Endothelial cell of umbilical vein (primary cell): Measurements from ENCODE around the gene THSD4. TPM values are rescaled to one million over a fixed set of nuclear protein-coding genes. Genes with fewer than 3 reads are reported as not detected.

ENCODE experiments used
- BruUV-seq: library from RNA; stranded (reverse); fragments of 400-500 nt; replicated peaks from 2 replicates; lab custom pipeline; 2021; lab: Mats Ljungman, UMichigan
- CTCF ChIA-PET: fragments of 300-600, 350-600 bp; sonication (Branson Sonifier 250); formaldehyde crosslinking; loops from one replicate; lab custom pipeline; 2021; ENCODE audit warnings: antibody characterized with exemption, inconsistent platforms; lab: Charles Lee
- POLR2A ChIA-PET: fragments of 300-600, 350-600 bp; sonication (Branson Sonifier 250); formaldehyde crosslinking; loops from one replicate; lab custom pipeline; 2021; ENCODE audit warnings: antibody characterized with exemption, inconsistent platforms; lab: Charles Lee
- DNase-seq: peaks from one replicate; pipeline ENCODE4 v3.0.0-alpha.2; 2011; ENCODE audit warnings: low read depth, low spot score
- FAIRE-seq: peaks from 2 replicates; lab custom pipeline; 2011; peaks lifted over from hg19 to GRCh38; lab: Jason Lieb, UNC
- H2AFZ ChIP-seq: 2 replicates; pipeline ENCODE4 v1.6.0; 2012; ENCODE audit warnings: low read depth, low read length, control low read depth, inconsistent platforms
- H3K27ac ChIP-seq: 2 replicates; pipeline ENCODE4 v1.5.1; 2011; ENCODE audit warnings: low read depth, mild to moderate bottlenecking, control low read depth, low read length, moderate library complexity; ENCODE audit not compliant: insufficient read depth
- H3K27me3 ChIP-seq, 2 experiments: 2 replicates each; pipeline versions ENCODE4 v1.6.0 to v1.6.1; 2011; ENCODE audit warnings: low read length in 2 of 2, mixed read lengths in 1 of 2; ENCODE audit not compliant: control insufficient read depth in 2 of 2, insufficient read depth in 2 of 2
- H3K36me3 ChIP-seq, 2 experiments: 2 replicates in 1 of 2; 3 replicates in 1 of 2; pipeline ENCODE4 v1.5.1; 2011; ENCODE audit warnings: low read length in 2 of 2, mild to moderate bottlenecking in 1 of 2, moderate library complexity in 1 of 2; ENCODE audit not compliant: control insufficient read depth in 2 of 2, insufficient read depth in 2 of 2; ENCODE audit errors: extremely low read depth in 1 of 2
- H3K4me1 ChIP-seq: 3 replicates; pipeline ENCODE4 v1.5.1; 2011; ENCODE audit warnings: mild to moderate bottlenecking, low read length; ENCODE audit not compliant: control insufficient read depth, insufficient read depth; ENCODE audit errors: extremely low read depth
- H3K4me2 ChIP-seq: 2 replicates; pipeline ENCODE4 v1.6.1; 2011; ENCODE audit warnings: low read length, control low read depth, mixed read lengths; ENCODE audit not compliant: insufficient read depth
- H3K4me3 ChIP-seq, 3 experiments: fragments of 200-600 bp in 1 of 3; sonication (generic), shearing (Covaris generic) in 1 of 3; replicated peaks in 1 of 3; 2 replicates each; pipeline ENCODE4 v1.5.1; 2011 to 2016; ENCODE audit warnings: control low read depth in 3 of 3, low read length in 3 of 3, mild to moderate bottlenecking in 2 of 3, inconsistent platforms in 1 of 3, low read depth in 1 of 3, moderate library complexity in 1 of 3; ENCODE audit not compliant: insufficient read depth in 1 of 3
- H3K79me2 ChIP-seq: 2 replicates; pipeline ENCODE4 v1.6.0; 2012; ENCODE audit warnings: low read length, inconsistent platforms; ENCODE audit not compliant: control insufficient read depth, insufficient read depth
- H3K9ac ChIP-seq: replicated peaks from 2 replicates; pipeline ENCODE3; 2011; ENCODE audit warnings: low read length, control low read depth; ENCODE audit not compliant: insufficient read depth; ENCODE audit errors: extremely low read depth
- H3K9me1 ChIP-seq: replicated peaks from 3 replicates; pipeline ENCODE4 v1.6.0; 2011; ENCODE audit warnings: mild to moderate bottlenecking, low read length; ENCODE audit not compliant: control insufficient read depth, insufficient read depth; ENCODE audit errors: extremely low read depth
- H3K9me3 ChIP-seq: replicated peaks from 2 replicates; pipeline ENCODE4 v1.5.1; 2012; ENCODE audit warnings: low read length, inconsistent platforms; ENCODE audit not compliant: control insufficient read depth, insufficient read depth
- H4K20me1 ChIP-seq: replicated peaks from 2 replicates; pipeline ENCODE3; 2011; ENCODE audit warnings: mild to moderate bottlenecking, low read length; ENCODE audit not compliant: control insufficient read depth, insufficient read depth; ENCODE audit errors: extremely low read depth
- CTCF ChIP-seq, 2 donors: IDR thresholded peaks; 1 replicate in 1 of 2; 2 replicates in 1 of 2; pipeline ENCODE4 v1.5.1; 2011; ENCODE audit warnings: low read length in 2 of 2, mild to moderate bottlenecking in 2 of 2, moderate library complexity in 2 of 2, control low read depth in 1 of 2, inconsistent platforms in 1 of 2, low read depth in 1 of 2; ENCODE audit not compliant: insufficient read depth in 1 of 2; ENCODE audit errors: extremely low read depth in 1 of 2
- EZH2 ChIP-seq: IDR thresholded peaks from 2 replicates; pipeline ENCODE4 v1.6.1; 2012; ENCODE audit warnings: borderline replicate concordance, low read depth, mild to moderate bottlenecking, moderate library complexity, low read length, inconsistent platforms; ENCODE audit not compliant: severe bottlenecking
- FOS ChIP-seq: IDR thresholded peaks from 2 replicates; pipeline ENCODE4 v1.6.1; 2011; ENCODE audit warnings: mild to moderate bottlenecking, low read length, moderate library complexity, borderline replicate concordance; ENCODE audit not compliant: insufficient read depth
- JUN ChIP-seq: IDR thresholded peaks from 2 replicates; pipeline ENCODE4 v1.6.1; 2011; ENCODE audit warnings: borderline replicate concordance, low read depth; ENCODE audit not compliant: insufficient read length, insufficient read depth
- MAX ChIP-seq: IDR thresholded peaks from 2 replicates; pipeline ENCODE4 v1.6.1; 2011; ENCODE audit not compliant: insufficient read depth, insufficient read length
- MYC ChIP-seq: IDR thresholded peaks from one replicate; pipeline ENCODE4 v1.6.1; 2011; ENCODE audit warnings: mild to moderate bottlenecking, low read depth, low read length
- POLR2A ChIP-seq: IDR thresholded peaks from 2 replicates; pipeline ENCODE4 v1.6.1; 2012; ENCODE audit warnings: low read depth, mild to moderate bottlenecking, control low read depth, low read length
- POLR2AphosphoS5 ChIP-seq: IDR thresholded peaks from 2 replicates; pipeline ENCODE4 v1.6.1; 2012; ENCODE audit warnings: low read depth, mild to moderate bottlenecking, control low read depth, low read length, moderate library complexity; ENCODE audit not compliant: insufficient read depth
- dilution Hi-C: fragments of 300-500 bp; cut with MboI; formaldehyde crosslinking; loops from one replicate; pipeline ENCODE4 v1.15.0; 2019; ENCODE audit warnings: low sequenced_read_pairs; ENCODE audit not compliant: extremely low pct_ligation_motif_present
- intact Hi-C: fragments of 100-400 bp; cut with micrococcal nuclease; formaldehyde crosslinking; loops from one replicate; pipeline ENCODE4 v1.10.0; 2022
- polyA plus RNA-seq, 4 experiments: library from polyadenylated mRNA; depleted of rRNA in 3 of 4; stranded (reverse) in 3 of 4; unstranded in 1 of 4; fragments of >200 nt; gene quantifications; 2 replicates each; pipeline versions ENCODE4 v1.2.1 to v1.2.3, GENCODE V29; 2011 to 2012; ENCODE audit warnings: missing spikeins in 1 of 4
- total RNA-seq: library from RNA; stranded (reverse); gene quantifications from 2 replicates; pipeline ENCODE4 v1.2.3, GENCODE V29; 2021

Gene THSD4
- total and polyA plus RNA-seq, 2 donors (not counting 3 experiments of a cell fraction or from before 2014, with no cell fraction given), result 9.9 to 25.4 TPM

- CTCF ChIA-PET, result interaction anchor here (1.0 to 4.2 kb wide), 5 partner anchors 56 to 374 kb away, joined by 3 to 84 read pairs (median 4); partner anchors contain the start of gene THSD4
- H3K9me1 ChIP-seq, result no peaks in the 10 kb centered on the region
- H3K4me3 ChIP-seq, result no peak overlapping the region
- H3K36me3 ChIP-seq, result no peaks in the 10 kb centered on the region
- H3K79me2 ChIP-seq, result no peaks in the 10 kb centered on the region
- no peaks in the 10 kb centered on the region for H4K20me1 ChIP-seq
- intact Hi-C loops, result loop anchor here (10.0 kb wide), 2 partner anchors 350 to 490 kb away; partner anchors contain the start of genes LRRC49 and THAP10
- H3K9me3 ChIP-seq, result no peaks in the 10 kb centered on the region
- H3K27ac ChIP-seq, result no peak overlapping the region
- peaks cover 6% of the 10 kb centered on the region for H3K4me1 ChIP-seq
- no peak for DNase-seq
- H3K9ac ChIP-seq, result no peak overlapping the region
- H3K4me2 ChIP-seq, result no peak overlapping the region
- H3K27me3 ChIP-seq, result no peaks in the 10 kb centered on the region
- dilution Hi-C loops, result no loop called here
- no peak overlapping the region for H2AFZ ChIP-seq
- FAIRE-seq, result no peak
- no TSS peak for BruUV-seq
- TF ChIP-seq MAX, result no peak
- no peak for TF ChIP-seq FOS
- no peak for TF ChIP-seq EZH2
- POLR2A ChIA-PET, result no interaction called here
Measured at GRCh38 chr15:71384501-71384900, 269.2 kb downstream of the THSD4 start.

GRCh38 chr15:71385026-71385425 lies 269.8 kb downstream of the THSD4 start:
- no peak for FAIRE-seq

More at GRCh38 chr15:71385026-71385425, 269.8 kb downstream of the THSD4 start:
- intact Hi-C loops, result loop anchor here (5.0 to 10.0 kb wide), 3 partner anchors 350 to 772 kb away; partner anchors contain the start of genes LRRC49 and THAP10
- Histone ChIP-seq H3K4me1 (peaks cover 6% of the 10 kb centered on the region), H3K27me3 (no peaks in the 10 kb centered on the region), H2AFZ (no peak overlapping the region), H3K4me3 (no peak overlapping the region), H3K4me2 (no peak overlapping the region), H3K9me1 (no peaks in the 10 kb centered on the region), H4K20me1 (no peaks in the 10 kb centered on the region), H3K27ac (no peak overlapping the region), H3K9me3 (no peaks in the 10 kb centered on the region), H3K36me3 (no peaks in the 10 kb centered on the region), H3K79me2 (no peaks in the 10 kb centered on the region), H3K9ac (no peak overlapping the region)
- CTCF ChIA-PET, result interaction anchor here (1.0 to 4.2 kb wide), 5 partner anchors 56 to 374 kb away, joined by 3 to 84 read pairs (median 4); partner anchors contain the start of gene THSD4
- dilution Hi-C loops, result no loop called here
- POLR2A ChIA-PET, result no interaction called here
- TF ChIP-seq POLR2A (no peak), POLR2AphosphoS5 (no peak), JUN (no peak), FOS (no peak), MYC (no peak), MAX (no peak), CTCF (IDR thresholded peaks at IDR 0.05; ENCODE audit: extremely low read depth in 1 of 2, insufficient read depth in 1 of 2, low read depth in 1 of 2, low read length in 2 of 2) (no peak)
- DNase-seq, result peak; percentile 89
- no TSS peak for BruUV-seq
